Left forelimb (tissue), 1 donor: Measurements from ENCODE around the gene MRM3.
"Not testable (repeated sequence)": the region's sequence is repeated elsewhere in the genome, so short reads cannot be mapped to it uniquely, and the experiment has no call there.

ENCODE experiments used
- DNase-seq: peaks from one replicate; pipeline ENCODE4 v3.0.0-alpha.2; 2018; ENCODE audit warnings: low spot score

The MRM3 gene

GRCh38 chr17:824378-824777 lies 42.2 kb downstream of the MRM3 start:
- no peak for DNase-seq

GRCh38 chr17:825216-825615 lies 43.1 kb downstream of the MRM3 start:
- DNase-seq: no peak

- DNase-seq: no peak
Observed at GRCh38 chr17:826778-827177, 44.6 kb downstream of the MRM3 start.

GRCh38 chr17:828761-829160 lies 46.6 kb downstream of the MRM3 start:
- no peak for DNase-seq

- DNase-seq: not testable (repeated sequence)
Observed at GRCh38 chr17:829614-830013, 47.5 kb downstream of the MRM3 start.

- no peak for DNase-seq
Observed at GRCh38 chr17:830381-830780, 48.2 kb downstream of the MRM3 start.

- DNase-seq: no peak
Observed at GRCh38 chr17:830950-831349, 48.8 kb downstream of the MRM3 start.

GRCh38 chr17:834136-834535 lies 52.0 kb downstream of the MRM3 start:
- DNase-seq: no peak

GRCh38 chr17:835263-835662 lies 53.1 kb downstream of the MRM3 start:
- no peak for DNase-seq

- DNase-seq: not testable (repeated sequence)
Observed at GRCh38 chr17:835721-836120, 53.6 kb downstream of the MRM3 start.

GRCh38 chr17:836151-836550 lies 54.0 kb downstream of the MRM3 start:
- DNase-seq: no peak

GRCh38 chr17:838486-838885 lies 56.3 kb downstream of the MRM3 start:
- no peak for DNase-seq

GRCh38 chr17:841313-841712 lies 59.2 kb downstream of the MRM3 start:
- no peak for DNase-seq
